HCEC 1CT (cell line): ENCODE measurements around the gene ATP11A.
A peak's percentile ranks its signal among the peaks of the same experiment; 100 is the strongest.
"Not testable (repeated sequence)": the region's sequence is repeated elsewhere in the genome, so short reads cannot be mapped to it uniquely, and the experiment has no call there.

Experiments used
- DNase-seq: peaks from one replicate; pipeline ENCODE4 v3.0.0-alpha.2; 2017

The ATP11A gene

GRCh38 chr13:112884700-112885099, 194.9 kb downstream of the ATP11A start:
- not testable (repeated sequence) for DNase-seq

- DNase-seq: no peak
Measured at GRCh38 chr13:112885242-112885781, 195.5 kb downstream of the ATP11A start.

DNA sequence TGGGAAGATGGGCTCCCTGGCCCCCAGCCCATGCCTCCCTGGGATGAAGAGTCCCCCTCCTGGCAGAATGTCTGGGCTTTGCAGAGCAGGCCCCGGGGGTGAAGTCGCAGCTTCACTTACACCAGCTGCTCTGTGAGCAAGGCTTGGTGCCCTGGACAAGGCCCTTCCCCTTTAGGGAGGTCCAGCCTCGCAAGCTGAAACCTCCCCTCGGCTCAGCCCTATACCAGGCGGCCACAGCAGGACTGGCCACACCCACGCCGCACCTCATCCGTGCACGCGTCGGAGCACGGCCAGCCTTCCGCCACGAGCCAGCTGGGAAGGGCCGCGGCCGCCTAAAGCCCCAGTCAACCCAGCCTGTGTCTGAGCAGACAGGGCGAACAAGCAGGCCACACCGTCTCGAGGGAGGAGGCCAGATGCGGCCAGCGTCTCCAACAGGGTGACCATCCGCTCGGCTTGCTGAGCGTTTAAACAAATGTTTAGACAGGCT, 196.0 kb downstream of the ATP11A start:
- peak; percentile 74 for DNase-seq

DNA sequence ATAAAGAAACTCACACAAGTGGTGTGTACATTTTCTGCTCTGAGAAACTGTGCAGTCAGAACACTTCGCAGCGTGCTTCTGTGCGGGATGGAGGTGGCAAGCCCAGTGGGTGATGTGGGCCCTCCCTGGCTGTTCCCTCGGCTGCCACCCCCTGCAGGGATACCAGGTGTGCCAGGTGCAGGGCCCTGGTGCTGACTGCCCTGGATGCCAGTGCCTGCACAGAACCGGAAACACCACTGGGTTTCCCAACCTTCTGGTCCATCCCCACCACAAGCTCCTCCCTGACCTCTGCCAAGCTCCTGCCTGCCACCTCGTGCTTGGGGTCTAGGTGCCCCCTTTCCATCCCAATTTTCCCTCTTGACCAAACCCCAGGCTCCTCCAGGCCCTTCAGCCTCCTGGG, 197.3 kb downstream of the ATP11A start:
- no peak for DNase-seq

DNA sequence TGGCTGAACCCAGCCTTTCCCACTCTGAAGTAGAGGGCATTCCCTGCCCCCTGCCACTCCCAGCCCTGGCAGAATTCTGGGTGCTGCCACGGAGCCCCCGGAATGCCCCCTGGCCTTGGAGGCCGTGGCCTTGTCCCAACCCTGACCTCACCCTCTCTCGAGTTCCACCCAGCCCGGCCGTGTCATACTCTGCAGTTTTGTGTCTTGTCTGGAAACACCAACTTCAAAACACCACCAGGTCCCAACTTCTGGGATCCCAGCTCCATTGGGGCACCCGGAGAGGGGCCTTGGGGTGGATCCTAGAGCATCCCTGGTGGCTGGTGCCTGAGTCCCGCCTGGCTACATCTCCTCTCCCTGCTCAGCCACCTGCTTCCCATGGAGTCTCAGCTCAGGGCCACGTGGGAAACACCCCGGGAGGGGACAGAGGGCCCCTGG, 197.7 kb downstream of the ATP11A start:
- DNase-seq: no peak

GRCh38 chr13:112888238-112889111, 198.6 kb downstream of the ATP11A start:
- DNase-seq: no peak

DNA sequence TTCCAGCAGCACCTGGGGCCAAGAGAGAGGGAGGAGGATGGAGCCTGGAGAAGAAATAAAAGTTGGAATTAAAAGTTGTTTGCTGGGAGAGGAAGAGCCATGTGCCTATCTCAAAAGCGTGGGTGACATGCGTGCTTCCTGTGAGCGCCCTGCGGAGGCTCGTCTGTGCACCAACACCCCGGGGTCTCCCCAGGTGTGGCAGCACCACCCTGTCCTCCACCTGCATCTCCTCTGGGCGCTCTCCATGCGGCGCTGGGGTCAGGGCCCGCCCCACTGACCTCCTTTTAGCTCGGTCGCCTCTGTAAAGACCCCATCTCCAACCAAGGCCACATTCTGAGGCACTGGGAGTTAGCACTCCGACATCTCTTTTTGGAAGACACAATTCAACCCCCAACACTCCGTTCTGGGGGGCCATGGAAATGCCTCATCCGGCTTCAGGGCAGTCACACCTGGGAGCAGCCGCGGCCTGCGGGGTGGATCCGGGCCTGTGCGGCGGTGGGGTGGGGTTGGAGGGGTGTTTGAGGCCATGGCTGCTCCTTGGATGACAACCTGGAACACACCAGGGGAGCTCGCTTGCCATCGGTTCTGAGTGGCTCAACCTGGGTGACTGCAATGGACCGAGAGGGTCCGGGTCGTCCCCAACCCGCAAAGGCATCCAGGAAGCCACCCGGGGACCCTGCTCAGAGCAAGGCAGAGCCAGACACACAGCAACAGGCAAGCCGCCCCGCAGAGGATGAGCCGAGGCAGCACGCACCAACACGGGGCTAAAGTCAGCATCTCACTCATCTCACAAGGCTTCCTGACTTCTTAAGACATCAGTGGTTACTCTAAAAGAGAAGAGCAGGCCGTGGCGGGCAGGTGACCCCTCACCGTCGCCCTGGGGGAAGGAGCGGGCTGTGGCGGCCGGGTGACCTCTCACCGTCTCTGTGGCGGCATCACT, 199.8 kb downstream of the ATP11A start:
- DNase-seq: no peak

DNA sequence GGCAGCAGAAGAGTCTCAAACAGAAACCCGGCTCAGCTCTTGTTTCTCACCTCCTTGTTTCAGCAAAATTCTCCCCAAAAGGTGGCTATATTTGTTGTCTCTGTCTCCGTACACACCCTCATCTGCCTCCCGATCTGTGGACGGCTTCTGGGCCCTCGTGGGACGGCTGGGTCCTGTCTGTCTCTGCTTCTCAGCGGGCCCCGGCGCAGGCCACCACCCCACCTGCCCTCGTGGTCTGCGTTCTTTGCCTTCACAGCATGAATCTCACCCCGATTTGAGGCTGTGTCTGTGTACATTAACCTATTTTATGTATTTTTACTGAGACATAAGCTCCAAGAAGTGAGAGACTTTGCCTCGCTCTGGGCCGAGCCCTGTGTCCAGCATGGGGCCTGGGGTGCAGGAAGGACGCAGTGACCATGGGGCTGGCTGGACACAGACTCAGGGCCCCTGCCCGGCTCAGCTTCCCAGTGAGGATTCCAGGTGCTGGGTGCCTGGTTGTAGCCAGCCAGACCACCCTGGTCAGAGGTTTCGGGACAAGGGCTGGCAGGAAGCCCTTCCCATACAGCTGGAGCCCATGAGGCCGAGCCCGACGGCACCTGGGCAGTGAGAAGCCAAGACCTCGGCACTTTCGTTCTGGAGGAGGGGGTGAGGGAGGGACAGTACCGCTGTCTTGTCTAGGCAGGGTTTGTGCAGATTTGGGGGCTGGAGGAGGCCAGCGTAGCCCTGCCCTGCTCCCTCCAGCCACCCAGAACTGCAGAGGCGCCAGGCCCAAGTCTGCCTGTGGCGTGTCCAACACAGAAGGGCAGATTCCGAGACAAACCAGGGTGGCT, 200.7 kb downstream of the ATP11A start:
- no peak for DNase-seq

DNA sequence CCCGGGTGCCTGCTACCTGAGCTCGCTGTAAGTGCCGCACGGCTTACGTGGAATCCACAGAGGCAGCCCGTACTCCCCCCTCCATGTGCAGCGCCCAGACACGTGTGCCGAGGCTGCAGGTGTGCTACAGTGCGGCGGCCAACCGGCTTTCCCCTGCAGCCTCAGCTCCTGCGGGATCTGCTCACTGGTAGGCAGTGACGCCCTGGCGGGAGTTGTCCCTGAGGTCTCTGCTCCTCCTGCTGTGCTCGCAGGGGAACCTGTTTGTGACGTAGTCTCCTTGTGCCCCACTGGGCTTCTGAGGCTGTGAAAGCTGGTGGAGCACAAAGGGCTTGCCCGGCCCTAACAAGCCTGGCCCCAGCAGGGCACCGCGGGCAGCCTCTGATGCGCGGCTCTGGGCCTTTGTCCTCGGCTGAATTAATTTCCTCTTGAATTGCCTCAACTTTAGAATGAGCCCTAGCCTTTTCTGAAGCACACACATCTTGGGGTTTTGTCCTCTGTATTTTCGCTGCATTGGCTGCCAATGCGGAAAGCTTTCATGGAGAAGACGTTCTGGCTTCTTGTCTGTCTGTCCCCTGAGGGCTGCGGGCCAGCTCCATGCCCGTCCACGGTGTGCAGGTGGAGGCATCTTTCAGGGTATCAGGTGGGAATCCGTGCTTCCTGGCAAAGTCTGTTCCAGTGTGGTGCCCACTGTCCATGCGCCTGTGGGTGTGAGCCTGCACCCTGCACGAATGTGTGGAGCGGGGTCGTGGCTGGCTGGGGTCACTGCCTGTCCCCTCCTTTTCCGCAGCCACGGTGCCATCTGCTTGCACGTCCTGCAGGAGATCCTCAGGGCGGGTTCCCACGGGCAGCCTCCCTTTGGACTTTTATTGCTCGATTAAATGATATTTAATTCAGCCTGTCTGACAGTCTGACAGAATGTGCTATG, 201.9 kb downstream of the ATP11A start:
- DNase-seq: no peak

- no peak for DNase-seq
Measured at GRCh38 chr13:112892426-112893206, 202.8 kb downstream of the ATP11A start.

DNA sequence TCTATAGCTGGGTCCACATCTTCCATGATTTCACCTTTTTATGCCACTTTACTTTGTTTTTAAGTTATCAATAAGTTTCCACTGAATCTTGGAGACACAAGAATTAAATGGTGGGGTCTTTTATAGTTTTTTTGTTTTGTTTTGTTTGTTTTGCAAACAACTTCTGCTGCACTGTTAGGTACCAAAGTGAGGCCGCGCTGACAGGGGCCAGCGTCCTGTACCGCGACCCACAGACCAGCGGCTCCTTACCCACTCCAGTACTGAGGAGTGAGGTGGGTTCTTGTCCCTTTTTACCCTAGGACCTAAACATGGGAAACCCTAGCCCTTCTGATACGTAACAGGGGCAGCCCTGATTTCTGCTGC, 203.3 kb downstream of the ATP11A start:
- DNase-seq: no peak

DNA sequence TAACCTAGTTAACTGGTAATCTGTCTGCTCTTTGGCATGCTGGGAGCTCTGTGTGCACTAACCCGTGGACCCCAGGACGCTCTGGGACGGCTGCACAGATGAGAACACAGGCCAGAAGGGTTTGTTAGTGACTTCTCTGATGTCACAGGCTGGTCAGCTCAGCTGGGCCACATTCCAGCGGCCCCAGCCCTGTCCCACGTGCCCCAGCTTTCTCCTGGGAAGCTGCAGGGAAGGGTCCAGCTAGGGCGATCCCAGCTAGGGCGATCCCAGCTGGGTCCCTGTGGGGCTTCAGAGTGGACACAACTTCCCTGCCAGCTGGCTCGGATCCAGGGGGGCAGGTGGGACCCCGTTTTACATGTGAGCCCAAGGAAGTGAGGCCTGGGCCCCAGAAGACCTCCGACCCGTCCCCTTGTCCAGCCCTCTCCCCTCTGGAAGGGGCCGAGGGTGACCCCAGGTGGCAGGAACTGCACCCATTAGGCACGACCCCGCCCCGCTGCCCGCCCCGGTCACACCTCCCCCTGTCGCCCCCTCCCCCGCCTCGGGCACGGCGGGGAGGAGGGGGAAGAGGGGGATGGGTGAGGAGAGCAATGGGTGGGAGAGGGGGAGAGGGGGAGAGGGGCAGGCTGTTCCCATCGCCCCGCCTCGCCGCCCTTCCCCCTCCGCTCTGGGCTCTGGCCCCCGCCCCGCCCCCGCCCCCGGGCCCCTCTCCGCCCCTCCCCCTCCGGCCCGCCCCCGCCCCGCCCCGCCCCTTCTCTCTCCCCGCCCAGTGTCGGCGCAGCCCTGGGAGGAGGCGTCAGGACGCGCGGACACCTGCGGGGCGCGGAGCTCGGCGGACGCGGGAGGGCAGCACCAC, 204.0 kb downstream of the ATP11A start:
- no peak for DNase-seq

- DNase-seq: no peak
Measured at GRCh38 chr13:112894423-112894672, 204.5 kb downstream of the ATP11A start.

DNA sequence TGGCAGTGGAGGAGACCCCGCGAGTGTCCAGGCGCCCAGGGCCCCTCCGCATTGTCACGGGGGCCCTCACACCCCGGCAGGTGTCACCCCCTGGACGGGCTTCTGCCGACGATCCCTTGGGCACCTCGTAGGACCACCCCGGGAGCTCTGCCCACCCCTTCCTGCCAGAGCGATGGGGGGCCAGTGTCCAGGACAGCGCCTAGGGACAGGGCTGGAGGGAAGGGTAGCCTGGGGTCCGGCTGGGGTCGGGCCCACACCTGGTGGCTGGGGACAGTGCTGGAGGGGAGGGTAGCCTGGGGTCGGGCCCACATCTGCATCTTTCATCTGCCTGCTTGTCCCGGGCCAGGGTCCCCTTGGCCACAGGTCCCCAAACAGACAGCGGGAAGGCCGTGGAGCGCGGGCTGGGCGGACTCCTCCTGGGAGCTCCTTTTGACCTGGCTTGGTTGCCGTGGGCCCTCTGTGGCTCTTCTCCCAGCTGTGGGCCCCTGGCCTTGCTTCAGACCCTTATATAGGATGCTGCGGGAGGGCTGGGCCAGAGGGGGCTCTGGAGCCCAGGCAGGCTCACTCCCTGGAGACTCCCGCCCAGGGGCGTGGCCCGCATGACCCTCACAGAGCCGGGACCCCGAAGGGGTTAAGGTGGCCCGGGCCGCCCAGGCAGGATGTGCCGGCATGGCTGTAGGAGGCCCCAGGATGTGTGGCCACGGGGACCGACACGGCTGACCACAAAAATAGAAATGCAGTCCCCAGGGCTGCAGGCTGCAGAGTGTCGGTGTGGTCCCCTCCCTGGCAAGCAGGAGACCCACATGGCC, 205.0 kb downstream of the ATP11A start:
- DNase-seq: no peak

DNA sequence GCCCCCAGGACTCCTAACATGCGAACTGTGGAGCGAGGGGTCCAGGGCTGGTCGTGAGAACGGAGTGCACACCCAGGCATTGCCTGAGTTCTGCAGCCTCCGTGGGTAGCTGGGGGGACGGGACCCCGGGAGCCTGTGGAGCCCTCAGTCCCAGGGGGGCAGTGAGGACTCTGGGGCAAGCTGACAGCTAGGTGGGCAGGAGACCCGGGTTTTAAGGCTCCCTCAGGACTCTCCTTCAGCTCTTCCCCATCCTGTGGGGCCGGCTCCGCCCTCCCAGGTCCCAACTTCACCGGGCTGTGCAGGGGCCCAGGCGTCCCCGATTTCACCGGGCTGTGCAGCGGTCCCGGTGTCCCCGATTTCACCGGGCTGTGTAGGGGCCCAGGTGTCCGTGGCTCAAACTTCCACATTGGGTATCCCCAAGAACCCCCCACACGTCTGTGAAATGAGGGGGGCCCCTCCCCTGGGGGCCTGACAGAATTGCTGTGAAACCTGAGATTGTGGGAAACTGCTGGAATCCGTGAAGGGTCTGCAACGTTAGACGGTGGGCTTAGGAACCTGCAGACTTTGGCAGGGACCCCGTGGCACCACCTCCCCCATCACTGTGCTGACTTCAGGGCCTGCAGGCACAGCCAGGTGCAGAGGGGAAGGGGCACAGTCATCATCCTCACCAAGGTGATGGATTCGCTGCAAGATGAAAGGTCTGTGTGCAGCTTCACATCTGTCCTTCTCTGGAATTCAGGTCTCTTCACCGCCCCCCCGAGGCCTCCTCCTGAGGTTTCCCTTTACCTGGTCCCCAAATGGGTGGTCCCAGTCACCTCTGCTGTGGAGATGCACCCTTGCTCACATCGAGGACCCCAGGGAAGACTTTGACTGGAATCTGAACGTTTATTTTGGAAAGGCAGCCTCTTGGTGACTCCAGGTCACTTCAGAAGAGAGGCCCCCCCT, 206.0 kb downstream of the ATP11A start:
- DNase-seq: no peak

DNA sequence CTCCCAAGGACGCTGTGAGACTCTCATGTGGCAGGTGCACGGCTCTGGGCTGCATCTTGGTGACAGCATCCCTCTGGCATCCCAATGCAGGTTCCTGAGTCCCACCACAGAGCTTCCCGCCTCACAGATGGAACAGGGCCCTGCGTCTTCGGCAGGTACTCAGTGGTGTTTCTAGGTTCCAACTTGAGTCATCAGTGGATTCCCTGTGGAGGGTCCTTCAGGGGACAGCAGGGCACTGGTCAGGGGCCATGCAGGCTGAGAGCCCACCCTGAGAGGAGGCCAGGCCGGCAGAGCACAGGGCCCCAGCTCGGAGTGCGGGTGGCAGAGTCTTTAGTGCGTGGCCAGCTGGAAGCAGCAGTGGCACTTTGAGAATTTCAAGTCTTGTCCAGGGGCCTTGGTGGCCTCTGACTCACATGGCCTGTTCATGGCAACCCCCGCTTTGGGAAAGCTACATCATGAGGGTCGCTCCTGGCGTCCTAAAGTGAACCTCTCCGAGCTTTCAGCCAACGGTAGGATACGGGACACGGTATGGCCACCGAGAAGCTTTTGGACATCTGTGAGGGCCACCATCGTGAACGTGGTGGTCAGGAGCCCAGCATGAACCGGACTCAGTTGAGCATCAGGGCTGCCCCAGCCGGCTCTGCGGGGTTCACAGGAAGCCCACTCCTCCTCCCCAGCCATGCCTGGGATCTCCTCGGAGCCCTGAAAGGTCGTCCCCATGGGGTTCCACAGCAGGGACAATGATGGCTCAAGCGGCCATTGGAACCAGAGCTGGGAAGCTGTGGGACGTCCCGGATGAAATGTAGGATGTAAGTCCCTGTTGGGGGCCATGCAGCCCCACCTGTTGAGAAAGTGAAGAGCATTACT, 207.1 kb downstream of the ATP11A start:
- DNase-seq: no peak

DNA sequence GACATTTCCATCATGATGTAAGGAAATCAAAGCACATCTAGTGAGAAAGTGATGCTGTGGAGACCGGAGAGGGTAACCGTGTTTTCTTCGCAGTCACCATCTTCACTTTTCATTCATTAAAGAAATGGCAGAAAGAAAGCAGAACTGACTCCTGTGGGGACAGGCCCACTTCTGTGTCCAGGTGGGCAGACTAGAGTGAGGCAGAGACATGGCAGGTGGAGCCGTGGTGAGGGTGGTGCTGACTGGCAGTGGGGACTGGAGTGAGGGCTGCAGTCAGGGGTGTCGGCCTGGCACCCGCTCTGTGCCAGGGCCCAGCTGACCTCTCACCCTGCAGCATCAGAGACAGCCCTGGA, 207.7 kb downstream of the ATP11A start:
- DNase-seq: no peak
